ENCODE measurements around the gene EML4. TPM values are rescaled to one million over a fixed set of nuclear protein-coding genes. Genes with fewer than 3 reads are reported as not detected.

The EML4 gene
- total and polyA plus RNA-seq, 9 of the 15 experiments (the other 6 are each of a cell fraction or from before 2014, with no cell fraction given): 14.7 to 48.3 (median 36.5) TPM

- in situ Hi-C loops (cut with MboI): no loop called here
- no peak for DNase-seq (ENCODE audit: extremely low read depth in 1 of 4, low spot score in 3 of 4)
- FAIRE-seq: no peak
- BruUV-seq (replicated peaks): no TSS peak
- Histone ChIP-seq H3K4me2 (ENCODE audit: insufficient read depth, low read length) (no peak overlapping the region), H2AFZ (ENCODE audit: low read depth, low read length) (no peak overlapping the region), H3K9me3 (replicated peaks; ENCODE audit: control insufficient read depth, insufficient read depth, low read depth, low read length) (no peaks in the 10 kb centered on the region), H3K4me3 (no peak overlapping the region), H3K27me3 (ENCODE audit: control insufficient read depth in 2 of 2, insufficient read depth in 2 of 2, low read length in 2 of 2) (no peaks in the 10 kb centered on the region), H3K79me2 (ENCODE audit: control insufficient read depth, insufficient read depth, low read length) (peaks cover 9% of the 10 kb centered on the region; the same call in 2 of the 3 replicates), H3K36me3 (ENCODE audit: control insufficient read depth, insufficient read depth, low read length) (peaks cover 68% of the 10 kb centered on the region), H3K4me1 (replicated peaks in 1 of 2; ENCODE audit: control insufficient read depth in 2 of 2, insufficient read depth in 2 of 2, low read length in 2 of 2) (peaks cover 3 to 6% of the 10 kb centered on the region in 2 experiments; a peak in 2 of 5 replicates), H4K20me1 (replicated peaks; ENCODE audit: control insufficient read depth, insufficient read depth, low read length) (0 out of 2 replicates have a peak, but pooled peaks cover 3% of the 10 kb centered on the region), H3K9me1 (ENCODE audit: control insufficient read depth, insufficient read depth, low read length) (peaks cover 4% of the 10 kb centered on the region), H3K9ac (ENCODE audit: insufficient read depth in 1 of 2, low read depth in 2 of 2, low read length in 2 of 2) (no peak overlapping the region), H3K27ac (ENCODE audit: extremely low read depth, low read depth, low read length) (no peak overlapping the region)
- intact Hi-C loops (cut with micrococcal nuclease): no loop called here
- no peak for TF ChIP-seq SMC3 (conservative IDR thresholded peaks at IDR 0.05; ENCODE audit: insufficient read depth, low read depth, low read length)
- TF ChIP-seq SMARCE1 (IDR thresholded peaks at IDR 0.05): no peak
- no peak for TF ChIP-seq SIRT6 (IDR thresholded peaks at IDR 0.05; ENCODE audit: low read depth, low read length)
- TF ChIP-seq ZNF655 (CRISPR knock-in tag; IDR thresholded peaks at IDR 0.05): no peak
- TF ChIP-seq ZNF766 (CRISPR knock-in tag; conservative IDR thresholded peaks at IDR 0.05): no peak
- TF ChIP-seq RBM17 (IDR thresholded peaks at IDR 0.05; ENCODE audit: borderline replicate concordance, low read depth, low read length): no peak
- TF ChIP-seq SMARCA5 (IDR thresholded peaks at IDR 0.05): no peak
- TF ChIP-seq PTRF (tag; IDR thresholded peaks at IDR 0.05): no peak
- TF ChIP-seq ELF1 (tag; IDR thresholded peaks at IDR 0.05): no peak
- no peak for TF ChIP-seq TRIM28 (IDR thresholded peaks at IDR 0.05)
- no peak for TF ChIP-seq NEUROD1 (IDR thresholded peaks at IDR 0.05; ENCODE audit: borderline replicate concordance, low read depth, low read length, partially characterized antibody)
- no peak for TF ChIP-seq ATF7 (IDR thresholded peaks at IDR 0.05)
- TF ChIP-seq SMARCB1 (IDR thresholded peaks at IDR 0.05; ENCODE audit: insufficient read length, low read depth): no peak
- no peak for TF ChIP-seq ARID3A (IDR thresholded peaks at IDR 0.05; ENCODE audit: borderline replicate concordance, low read depth, low read length)
- TF ChIP-seq ZNF12 (CRISPR knock-in tag; IDR thresholded peaks at IDR 0.05): no peak
- no peak for TF ChIP-seq ZNF561 (CRISPR knock-in tag; conservative IDR thresholded peaks at IDR 0.05)
- no peak for TF ChIP-seq FOXA1 (IDR thresholded peaks at IDR 0.05; ENCODE audit: borderline replicate concordance)
- no peak for TF ChIP-seq GABPA (tag; conservative IDR thresholded peaks at IDR 0.05; ENCODE audit: low read depth)
- TF ChIP-seq ZNF589 (CRISPR knock-in tag; IDR thresholded peaks at IDR 0.05; ENCODE audit: low read depth): no peak
- no peak for ATAC-seq
- ChIA-PET CTCF (ENCODE audit: low intra/inter-chr PET ratio) (no interaction called here), POLR2A (interaction anchor here (0.7 kb wide), 1 partner anchor 326 kb away, joined by 3 read pairs; no protein-coding TSS in a partner anchor)
- 90% methylated on average over 12 of the region's 13 CpGs for WGBS (ENCODE audit: insufficient coverage, low coverage, missing lambda C conversion rate)
Measured at GRCh38 chr2:42338567-42339190, 169.5 kb downstream of the EML4 start.
